HS-5 (cell line): ENCODE data around the gene IFNA16.
"Not testable (repeated sequence)": the region's sequence is repeated elsewhere in the genome, so short reads cannot be mapped to it uniquely, and the experiment has no call there.

Source experiments
- DNase-seq: peaks from one replicate; pipeline ENCODE4 v3.0.0-alpha.2; 2012; ENCODE audit warnings: low read depth

IFNA16 gene

GRCh38 chr9:21194867-21195776, 22.0 kb downstream of the IFNA16 start:
- DNase-seq, result not testable (repeated sequence)

GRCh38 chr9:21187487-21187886, 29.6 kb downstream of the IFNA16 start, which contains the start of gene IFNA4:
Gene IFNA4, minus strand, starts transcription at chr9:21187587. Its CDS starts 56 bp downstream, at chr9:21187531.
- DNase-seq, result not testable (repeated sequence)

DNA sequence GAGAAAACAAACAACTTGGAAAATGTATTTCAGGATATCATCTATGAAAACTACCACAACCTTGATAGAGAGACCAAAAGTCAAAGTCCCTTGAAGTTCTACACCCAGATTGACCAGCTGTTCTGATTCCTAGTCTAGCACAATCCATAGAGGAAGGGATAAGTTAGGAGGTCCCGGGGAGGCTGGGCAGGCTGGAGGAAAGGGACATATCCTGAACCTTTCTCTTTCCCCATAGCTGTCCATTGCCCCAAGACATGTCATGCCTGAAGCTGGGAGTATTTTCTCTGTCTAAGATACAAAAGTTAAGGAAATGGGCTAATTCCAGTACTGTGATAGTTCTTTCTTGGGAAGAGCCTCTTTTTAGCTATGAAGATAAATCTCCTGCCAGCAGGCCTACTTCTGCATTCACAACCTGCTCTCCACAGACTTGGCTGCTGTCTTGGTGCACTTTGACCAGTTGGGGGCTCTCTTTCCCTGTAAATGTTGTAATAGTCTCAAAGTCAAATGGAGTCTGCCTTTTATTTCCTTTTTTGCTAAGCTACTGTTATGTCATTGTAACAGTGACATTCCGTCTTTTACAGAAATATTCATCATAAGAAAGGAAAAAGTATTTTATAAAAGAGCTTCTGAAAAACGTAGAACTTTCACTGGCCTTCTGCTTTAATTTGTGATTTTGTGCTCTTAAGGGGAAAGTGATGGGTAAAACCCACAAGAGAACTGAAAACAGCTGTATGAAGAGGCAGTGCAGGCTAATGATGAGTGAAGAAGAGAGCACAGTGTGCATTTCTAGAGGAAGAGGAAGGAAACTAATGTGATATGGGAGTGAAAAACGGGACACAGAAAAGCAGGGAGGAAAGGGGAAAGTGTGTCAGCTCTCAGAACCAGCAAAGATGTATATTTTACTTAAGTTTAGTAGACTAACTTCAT, 34.0 kb downstream of the IFNA16 start:
- not testable (repeated sequence) for DNase-seq

DNA sequence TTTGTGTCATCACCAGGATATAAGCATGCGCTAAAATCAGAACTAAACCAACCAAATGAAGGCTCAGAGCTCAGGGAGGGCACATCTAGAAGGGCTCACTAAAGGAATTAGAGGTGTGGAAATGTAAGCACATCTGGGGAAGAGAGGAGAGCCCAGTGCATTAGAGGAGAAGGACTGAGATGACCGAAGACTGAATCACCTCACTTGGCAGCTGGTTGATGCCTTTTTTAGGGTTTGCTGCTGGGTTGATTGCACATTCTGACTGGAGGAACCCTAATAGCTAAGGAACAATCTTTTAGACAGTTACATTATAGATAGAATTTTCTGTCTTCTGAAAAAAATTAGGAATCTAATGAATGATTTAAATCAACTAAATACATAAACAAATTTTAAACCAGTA, 42.4 kb downstream of the IFNA16 start:
- DNase-seq, result no peak

DNA sequence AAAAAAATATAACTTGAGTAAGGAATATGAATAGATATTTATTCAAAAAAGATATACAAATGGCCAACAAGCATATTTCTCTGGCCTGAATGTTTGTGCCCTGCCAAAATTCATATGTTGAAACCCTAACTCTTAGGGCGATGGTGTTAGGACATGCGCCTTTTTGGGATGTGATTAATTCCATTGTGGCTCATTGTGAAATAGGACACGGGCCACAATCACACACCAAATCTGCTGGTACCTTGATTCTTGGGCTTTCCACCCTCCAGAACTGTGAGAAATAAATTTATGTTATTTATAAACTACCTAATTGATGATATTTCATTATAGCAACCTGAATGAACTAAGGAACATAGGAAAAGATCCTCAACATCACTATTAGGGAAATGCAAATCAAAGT, 45.0 kb downstream of the IFNA16 start:
- no peak for DNase-seq

- no peak for DNase-seq
Measured at GRCh38 chr9:21171351-21171750, 45.8 kb downstream of the IFNA16 start.

DNA sequence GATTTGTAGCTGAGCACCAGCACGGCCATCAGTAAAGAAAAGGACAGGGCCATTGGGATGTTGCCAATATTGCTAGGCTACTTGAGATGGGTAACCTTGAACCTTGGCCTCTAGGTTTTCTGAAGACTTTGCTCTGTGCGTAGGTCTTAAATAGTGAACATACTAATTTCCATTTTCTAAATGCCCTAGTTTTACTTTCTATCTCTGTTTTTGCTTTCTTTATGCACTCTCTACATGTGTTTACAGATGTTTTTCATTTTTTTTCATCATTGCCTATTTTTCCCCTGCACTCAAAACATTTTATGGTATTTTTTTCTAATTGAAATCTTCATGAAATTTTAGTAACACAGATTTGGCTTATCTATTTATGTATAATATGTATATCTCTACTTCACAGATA, 50.6 kb downstream of the IFNA16 start, which contains the start of gene IFNA21:
Gene IFNA21, minus strand, starts transcription at position 101 of the 400 bp plus-strand sequence. Its CDS starts 48 bp downstream, at position 53.
- not testable (repeated sequence) for DNase-seq
